Measurements from ENCODE around the gene TRIP10.

The TRIP10 gene

GRCh38 chr19:6729573-6730152 is 9.8 kb upstream of the TRIP10 start:
- DNase-seq, result no peak

- DNase-seq, result peak; percentile 37 to 70 (median 41)
These were observed 9.2 kb upstream of the TRIP10 start for GRCh38 chr19:6730153-6730804.

- DNase-seq, result no peak
These were observed 8.4 kb upstream of the TRIP10 start for GRCh38 chr19:6730941-6731670.

- DNase-seq, result no peak
These were observed 7.7 kb upstream of the TRIP10 start for GRCh38 chr19:6731822-6732221.

- no peak for DNase-seq
These were observed 6.6 kb upstream of the TRIP10 start for GRCh38 chr19:6732803-6733337.

GRCh38 chr19:6733338-6734095 is 6.0 kb upstream of the TRIP10 start:
- DNase-seq, result no peak

GRCh38 chr19:6734096-6734696 is 5.3 kb upstream of the TRIP10 start:
- DNase-seq, result no peak

GRCh38 chr19:6735181-6735911 is 4.1 kb upstream of the TRIP10 start:
- DNase-seq, result no peak

- peak; percentile 90 to 92 (median 91) for DNase-seq
These were observed 3.1 kb upstream of the TRIP10 start for GRCh38 chr19:6736169-6736916.

- DNase-seq, result no peak
These were observed 2.6 kb upstream of the TRIP10 start for GRCh38 chr19:6736917-6737283.

GRCh38 chr19:6737284-6737872 is 2.1 kb upstream of the TRIP10 start, which contains the start of gene GPR108:
Gene GPR108 (minus strand): TSS chr19:6737580. CDS start chr19:6737576, 4 bp downstream.
- DNase-seq, result peak; percentile 99 to 100 (median 100)

GRCh38 chr19:6737873-6738786 is 1.4 kb upstream of the TRIP10 start:
- peak; percentile 82 to 87 (median 82) for DNase-seq

- no peak for DNase-seq
These were observed 592 bp upstream of the TRIP10 start for GRCh38 chr19:6738787-6739389.

GRCh38 chr19:6739883-6740588 is 556 bp downstream of the TRIP10 start:
- peak; percentile 89 to 96 (median 94) for DNase-seq

GRCh38 chr19:6740589-6741343 is 1.3 kb downstream of the TRIP10 start:
- peak; percentile 82 to 93 (median 92) for DNase-seq

- no peak for DNase-seq
These were observed 3.6 kb downstream of the TRIP10 start for GRCh38 chr19:6743066-6743465.

GRCh38 chr19:6743714-6744380 is 4.4 kb downstream of the TRIP10 start:
- DNase-seq, result no peak

Data from suppressor macrophage treated with lipopolysaccharide for 1 hour (primary cell).